CD4-positive, alpha-beta memory T cell (primary cell): Measurements from ENCODE around the gene DIS3. TPM values are rescaled to one million over a fixed set of nuclear protein-coding genes. Genes with fewer than 3 reads are reported as not detected.
A peak's percentile ranks its signal among the peaks of the same experiment; 100 is the strongest.

Experiments used
- CTCF ChIA-PET: fragments of 350-600 bp; sonication (Branson Sonifier 250); formaldehyde crosslinking; loops from one replicate; lab custom pipeline; 2021; ENCODE audit warnings: inconsistent platforms; ENCODE audit not compliant: partially characterized antibody; lab: Charles Lee
- POLR2A ChIA-PET: fragments of 350-600 bp; sonication (Branson Sonifier 250); formaldehyde crosslinking; loops from one replicate; lab custom pipeline; 2021; ENCODE audit not compliant: partially characterized antibody; lab: Charles Lee
- DNase-seq, 5 donors: peaks; one replicate each; pipeline versions ENCODE4 v3.0.0 to v3.0.0-alpha.2; 2020 to 2022; ENCODE audit warnings: mixed read lengths in 1 of 5
- H3K27ac ChIP-seq: one replicate; pipeline ENCODE4 v1.7.0; 2013; ENCODE audit warnings: low read depth, low read length
- H3K27me3 ChIP-seq: 2 replicates; pipeline ENCODE4 v1.7.0; 2013; ENCODE audit warnings: mild to moderate bottlenecking, low read length, moderate library complexity; ENCODE audit not compliant: insufficient read depth
- H3K36me3 ChIP-seq: 2 replicates; pipeline ENCODE4 v1.7.0; 2013; ENCODE audit warnings: mild to moderate bottlenecking, low read length, moderate library complexity; ENCODE audit not compliant: insufficient read depth
- H3K4me1 ChIP-seq: 2 replicates; pipeline ENCODE4 v1.7.0; 2013; ENCODE audit warnings: mild to moderate bottlenecking, low read length, moderate library complexity; ENCODE audit not compliant: insufficient read depth
- H3K4me3 ChIP-seq, 2 donors: one replicate each; pipeline ENCODE4 v1.7.0; 2013; ENCODE audit warnings: low read length in 2 of 2, mild to moderate bottlenecking in 1 of 2
- H3K9me3 ChIP-seq, 2 donors: one replicate each; pipeline ENCODE4 v1.7.0; 2013; ENCODE audit warnings: low read length in 2 of 2, control low read depth in 1 of 2; ENCODE audit not compliant: control insufficient read depth in 1 of 2
- H3K27ac Mint-ChIP-seq, 7 donors: one replicate each; pipeline ENCODE4 v1.8.0; 2020 to 2021; ENCODE audit warnings: mixed read lengths in 7 of 7, mild to moderate bottlenecking in 6 of 7, inconsistent platforms in 3 of 7, moderate library complexity in 3 of 7
- H3K27me3 Mint-ChIP-seq, 2 donors: one replicate each; pipeline ENCODE4 v1.8.0; 2020 to 2021; ENCODE audit warnings: mixed read lengths in 2 of 2
- H3K36me3 Mint-ChIP-seq, 2 donors: one replicate each; pipeline ENCODE4 v1.8.0; 2020 to 2021; ENCODE audit warnings: mixed read lengths in 2 of 2, inconsistent platforms in 1 of 2, mild to moderate bottlenecking in 1 of 2
- H3K4me1 Mint-ChIP-seq, 4 donors: one replicate each; pipeline ENCODE4 v1.8.0; 2020 to 2021; ENCODE audit warnings: mixed read lengths in 4 of 4, mild to moderate bottlenecking in 1 of 4
- H3K4me3 Mint-ChIP-seq, 8 donors: one replicate each; pipeline ENCODE4 v1.8.0; 2020 to 2021; ENCODE audit warnings: mixed read lengths in 8 of 8, mild to moderate bottlenecking in 7 of 8, moderate library complexity in 6 of 8, inconsistent platforms in 3 of 8
- H3K9me3 Mint-ChIP-seq, 8 donors: one replicate each; pipeline ENCODE4 v1.8.0; 2020 to 2021; ENCODE audit warnings: mixed read lengths in 8 of 8, mild to moderate bottlenecking in 5 of 8, inconsistent platforms in 3 of 8, moderate library complexity in 1 of 8
- intact Hi-C: fragments of 100-400 bp; cut with micrococcal nuclease; formaldehyde crosslinking; loops from one replicate; pipeline ENCODE4 v1.15.1; 2023
- polyA plus RNA-seq, 2 donors: library from polyadenylated mRNA; unstranded; fragments of 300-500 nt; fragmentation: Illumina TruSeq; gene quantifications; one replicate each; pipeline ENCODE4 v1.2.3, GENCODE V29; 2021
- total RNA-seq, 2 experiments: library from RNA; stranded (reverse); gene quantifications; one replicate each; pipeline ENCODE4 v1.2.3, GENCODE V29; 2021

DIS3 gene
- total and polyA plus RNA-seq, 4 experiments from 2014 or later = 12.8 to 41.0 (median 25.2) TPM

DNA sequence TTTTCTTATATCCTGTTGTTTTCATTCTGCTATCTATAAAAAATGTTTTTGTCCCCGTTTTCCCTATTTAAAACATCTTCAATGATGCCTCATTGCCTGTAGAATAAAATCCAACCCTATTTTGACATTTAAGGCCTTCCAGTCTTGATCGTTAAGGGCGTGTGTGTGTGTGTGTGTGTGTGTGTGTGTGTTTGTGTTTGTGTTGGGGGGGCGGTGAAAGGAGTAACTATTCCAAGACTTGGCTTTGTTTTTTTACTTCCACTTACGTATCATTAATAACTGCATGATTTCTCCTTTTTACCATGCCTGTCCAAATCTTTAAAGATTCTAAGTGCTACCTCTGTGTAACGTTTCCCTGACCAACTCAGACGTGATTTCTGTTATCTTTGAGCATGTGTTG is 1.0 kb upstream of the DIS3 start:
- peaks cover 19 to 49% of the 10 kb centered on the region in 2 donors for H3K36me3 Mint-ChIP-seq
- H3K4me3 Mint-ChIP-seq = peak overlapping the region; percentile 99 to 100 (median 100)
- Histone ChIP-seq H3K4me3 (peak overlapping the region; percentile 92 to 96), H3K27me3 (no peaks in the 10 kb centered on the region), H3K27ac (peak overlapping the region; percentile 84), H3K9me3 (no peaks in the 10 kb centered on the region), H3K36me3 (peaks cover 12% of the 10 kb centered on the region), H3K4me1 (peaks cover 73% of the 10 kb centered on the region)
- no peaks in the 10 kb centered on the region for H3K27me3 Mint-ChIP-seq
- ChIA-PET CTCF (no interaction called here), POLR2A (interaction anchor here (1.3 to 2.2 kb wide), 2 partner anchors 54 to 276 kb away, joined by 4 to 7 read pairs; partner anchors contain the start of genes BORA, KLF5 and MZT1)
- peak overlapping the region; percentile 90 to 100 (median 99) for H3K27ac Mint-ChIP-seq
- peaks cover 39 to 78% (median 59%) of the 10 kb centered on the region in 4 donors for H3K4me1 Mint-ChIP-seq
- no peaks in the 10 kb centered on the region for H3K9me3 Mint-ChIP-seq
- peak in 4 of 5 donors; percentile 1 to 39 (median 14) for DNase-seq
- intact Hi-C loops = loop anchor here (1.0 to 2.0 kb wide), 2 partner anchors 55 to 934 kb away; partner anchors contain the start of genes BORA and MZT1

DNA sequence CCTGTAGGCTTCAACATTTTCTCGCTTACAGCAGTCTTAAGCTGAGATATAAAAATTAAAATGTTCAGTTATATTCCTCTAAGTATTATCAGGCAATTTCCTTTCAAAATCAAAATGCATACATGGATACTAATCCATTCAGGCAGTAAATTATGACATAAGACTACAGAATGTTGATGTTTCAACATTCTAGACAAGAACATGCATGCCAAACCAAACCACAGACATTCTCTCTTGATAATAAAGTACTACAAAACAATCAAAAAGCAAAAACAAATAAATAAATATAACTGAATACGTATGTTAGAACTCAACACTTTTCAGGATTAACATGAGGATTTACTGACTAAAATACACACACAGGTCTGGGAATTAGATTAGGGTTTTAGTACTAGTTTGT is 7.7 kb downstream of the DIS3 start:
- DNase-seq = no peak
- peaks cover 61 to 81% of the 10 kb centered on the region in 2 donors for H3K36me3 Mint-ChIP-seq
- Histone ChIP-seq H3K36me3 (peaks cover 85% of the 10 kb centered on the region), H3K4me1 (peaks cover 13% of the 10 kb centered on the region), H3K9me3 (no peaks in the 10 kb centered on the region), H3K4me3 (no peak overlapping the region), H3K27ac (no peak overlapping the region), H3K27me3 (no peaks in the 10 kb centered on the region)
- no peaks in the 10 kb centered on the region for H3K27me3 Mint-ChIP-seq
- peaks cover 9 to 25% (median 18%) of the 10 kb centered on the region in 4 donors for H3K4me1 Mint-ChIP-seq
- intact Hi-C loops = no loop called here
- no peak overlapping the region for H3K27ac Mint-ChIP-seq
- H3K9me3 Mint-ChIP-seq = no peaks in the 10 kb centered on the region
- no peak overlapping the region for H3K4me3 Mint-ChIP-seq
- ChIA-PET POLR2A (no interaction called here), CTCF (no interaction called here)

GRCh38 chr13:72763411-72763810 is 18.3 kb downstream of the DIS3 start:
- intact Hi-C loops = no loop called here
- no peak overlapping the region for H3K27ac ChIP-seq
- peaks cover 62 to 88% of the 10 kb centered on the region in 2 donors for H3K36me3 Mint-ChIP-seq
- no peak overlapping the region for H3K27ac Mint-ChIP-seq
- no peaks in the 10 kb centered on the region for H3K9me3 ChIP-seq
- no peak overlapping the region for H3K4me3 Mint-ChIP-seq
- H3K27me3 ChIP-seq = no peaks in the 10 kb centered on the region
- ChIA-PET POLR2A (no interaction called here), CTCF (no interaction called here)
- no peak overlapping the region for H3K4me3 ChIP-seq
- no peak for DNase-seq
- H3K4me1 ChIP-seq = no peaks in the 10 kb centered on the region
- peaks cover 88% of the 10 kb centered on the region for H3K36me3 ChIP-seq
- no peaks in the 10 kb centered on the region for H3K9me3 Mint-ChIP-seq
- no peaks in the 10 kb centered on the region for H3K27me3 Mint-ChIP-seq
- no peaks in the 10 kb centered on the region for H3K4me1 Mint-ChIP-seq

DNA sequence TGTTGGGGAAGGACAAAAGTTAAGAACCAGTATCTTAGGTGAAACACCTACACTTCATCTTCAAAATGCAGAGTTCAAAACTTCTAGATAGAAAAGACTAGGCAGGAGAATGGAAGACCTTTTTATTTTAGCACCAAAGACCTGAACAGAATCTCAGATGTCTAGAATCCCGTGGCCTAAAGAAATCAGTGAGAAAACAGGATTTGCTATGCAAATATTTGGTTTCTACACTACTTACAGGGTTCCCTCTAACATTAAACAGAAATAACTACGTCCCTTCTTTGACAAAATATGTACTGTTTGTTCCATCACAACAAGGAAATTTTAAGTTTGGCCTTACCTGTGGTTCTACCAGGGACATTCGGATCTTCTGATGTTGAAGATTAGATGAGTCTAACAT is 21.5 kb downstream of the DIS3 start:
- intact Hi-C loops = no loop called here
- H3K9me3 ChIP-seq = no peaks in the 10 kb centered on the region
- Mint-ChIP-seq H3K27me3 (no peaks in the 10 kb centered on the region), H3K36me3 (peaks cover 53 to 86% of the 10 kb centered on the region in 2 donors), H3K4me3 (no peak overlapping the region), H3K27ac (peak overlapping the region in 2 of 7 donors; percentile 20 to 22), H3K4me1 (no peaks in the 10 kb centered on the region), H3K9me3 (no peaks in the 10 kb centered on the region)
- POLR2A ChIA-PET = interaction anchor here (1.3 kb wide), 1 partner anchor 12 kb away, joined by 3 read pairs; no protein-coding TSS in a partner anchor
- peaks cover 60% of the 10 kb centered on the region for H3K36me3 ChIP-seq
- H3K27me3 ChIP-seq = no peaks in the 10 kb centered on the region
- CTCF ChIA-PET = interaction anchor here (0.5 kb wide), 1 partner anchor 49 kb away, joined by 3 read pairs; no protein-coding TSS in a partner anchor
- H3K4me3 ChIP-seq = no peak overlapping the region
- no peak overlapping the region for H3K27ac ChIP-seq
- no peaks in the 10 kb centered on the region for H3K4me1 ChIP-seq
- DNase-seq = no peak

GRCh38 chr13:72757792-72758535 is 23.7 kb downstream of the DIS3 start:
- H3K9me3 Mint-ChIP-seq = no peaks in the 10 kb centered on the region
- H3K27ac Mint-ChIP-seq = no peak overlapping the region
- no peak overlapping the region for H3K4me3 ChIP-seq
- H3K9me3 ChIP-seq = no peaks in the 10 kb centered on the region
- peaks cover 42% of the 10 kb centered on the region for H3K36me3 ChIP-seq
- H3K27me3 ChIP-seq = no peaks in the 10 kb centered on the region
- intact Hi-C loops = no loop called here
- CTCF ChIA-PET = no interaction called here
- H3K36me3 Mint-ChIP-seq = peaks cover 48 to 82% of the 10 kb centered on the region in 2 donors
- DNase-seq = no peak
- H3K27ac ChIP-seq = no peak overlapping the region
- peaks cover 0 to 1% (median under 1%) of the 10 kb centered on the region in 4 donors for H3K4me1 Mint-ChIP-seq
- H3K4me3 Mint-ChIP-seq = no peak overlapping the region
- no peaks in the 10 kb centered on the region for H3K27me3 Mint-ChIP-seq
- no peaks in the 10 kb centered on the region for H3K4me1 ChIP-seq
- POLR2A ChIA-PET = interaction anchor here (1.0 kb wide), 1 partner anchor 18 kb away, joined by 3 read pairs; no protein-coding TSS in a partner anchor

DNA sequence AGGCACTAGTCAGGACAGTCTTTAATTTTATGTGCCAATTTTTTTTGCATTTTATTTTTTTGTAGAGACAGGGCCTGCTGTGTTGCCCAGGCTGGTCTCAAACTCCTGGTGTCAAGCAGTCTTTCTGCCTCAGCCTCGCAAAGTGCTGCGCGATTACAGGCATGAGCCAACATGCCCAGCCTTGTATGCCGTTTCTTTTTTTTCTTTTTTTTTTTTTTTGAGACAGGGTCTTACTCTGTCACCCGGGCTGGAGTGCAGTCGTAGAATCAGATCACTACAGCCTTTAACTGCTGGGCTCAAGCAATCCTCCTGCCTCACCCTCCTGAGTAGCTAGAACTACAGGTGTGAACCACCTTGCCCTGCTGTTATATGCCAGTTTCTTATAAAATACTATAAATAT is 27.6 kb downstream of the DIS3 start:
- H3K27ac ChIP-seq = no peak overlapping the region
- intact Hi-C loops = no loop called here
- Mint-ChIP-seq H3K4me3 (no peak overlapping the region), H3K36me3 (peaks cover 52 to 82% of the 10 kb centered on the region in 2 donors), H3K27ac (no peak overlapping the region), H3K27me3 (no peaks in the 10 kb centered on the region), H3K4me1 (peaks cover under 1 to 15% (median 6%) of the 10 kb centered on the region in 4 donors), H3K9me3 (peaks cover 0 to 3% (median 0%) of the 10 kb centered on the region in 8 donors)
- H3K27me3 ChIP-seq = no peaks in the 10 kb centered on the region
- H3K9me3 ChIP-seq = no peaks in the 10 kb centered on the region
- H3K4me1 ChIP-seq = no peaks in the 10 kb centered on the region
- CTCF ChIA-PET = no interaction called here
- POLR2A ChIA-PET = no interaction called here
- DNase-seq = no peak
- peaks cover 7% of the 10 kb centered on the region for H3K36me3 ChIP-seq
- no peak overlapping the region for H3K4me3 ChIP-seq

DNA sequence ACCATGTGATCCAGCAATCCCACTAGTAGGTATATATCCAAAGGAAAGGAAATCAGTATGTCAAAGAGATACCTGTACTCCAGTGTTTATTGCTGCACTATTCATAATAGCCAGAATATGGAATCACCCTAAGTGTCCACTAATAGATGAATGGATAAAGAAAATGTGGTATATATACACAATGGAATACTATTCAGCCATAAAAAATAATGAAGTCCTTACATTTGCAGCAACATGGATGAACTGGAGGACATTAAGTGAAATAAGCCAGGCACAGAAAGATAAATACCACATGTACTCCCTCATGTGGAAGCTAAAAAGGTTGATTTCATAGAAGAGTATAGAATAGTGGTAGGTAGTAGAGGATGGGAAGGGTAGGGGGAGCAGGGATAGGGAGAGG is 30.5 kb downstream of the DIS3 start:
- H3K36me3 ChIP-seq = peaks cover 13% of the 10 kb centered on the region
- H3K27ac ChIP-seq = no peak overlapping the region
- ChIA-PET POLR2A (no interaction called here), CTCF (no interaction called here)
- Mint-ChIP-seq H3K9me3 (peaks cover 0 to 3% (median 0%) of the 10 kb centered on the region in 8 donors), H3K27me3 (no peaks in the 10 kb centered on the region), H3K36me3 (peaks cover 58 to 79% of the 10 kb centered on the region in 2 donors), H3K27ac (no peak overlapping the region), H3K4me3 (no peak overlapping the region), H3K4me1 (peaks cover 9 to 15% (median 14%) of the 10 kb centered on the region in 4 donors)
- no peaks in the 10 kb centered on the region for H3K27me3 ChIP-seq
- intact Hi-C loops = no loop called here
- DNase-seq = no peak
- H3K9me3 ChIP-seq = no peaks in the 10 kb centered on the region
- no peaks in the 10 kb centered on the region for H3K4me1 ChIP-seq
- no peak overlapping the region for H3K4me3 ChIP-seq
